Skeletal muscle cell (primary cell): ENCODE data around the gene RHEB.

ENCODE experiments used
- DNase-seq: peaks from one replicate; pipeline ENCODE4 v3.0.0-alpha.2; 2010; ENCODE audit warnings: low read depth
- H3K4me3 ChIP-seq: 2 replicates; pipeline ENCODE4 v1.5.1; 2011; ENCODE audit warnings: low read depth, mild to moderate bottlenecking, control low read depth, low read length, moderate library complexity

The RHEB gene

DNA sequence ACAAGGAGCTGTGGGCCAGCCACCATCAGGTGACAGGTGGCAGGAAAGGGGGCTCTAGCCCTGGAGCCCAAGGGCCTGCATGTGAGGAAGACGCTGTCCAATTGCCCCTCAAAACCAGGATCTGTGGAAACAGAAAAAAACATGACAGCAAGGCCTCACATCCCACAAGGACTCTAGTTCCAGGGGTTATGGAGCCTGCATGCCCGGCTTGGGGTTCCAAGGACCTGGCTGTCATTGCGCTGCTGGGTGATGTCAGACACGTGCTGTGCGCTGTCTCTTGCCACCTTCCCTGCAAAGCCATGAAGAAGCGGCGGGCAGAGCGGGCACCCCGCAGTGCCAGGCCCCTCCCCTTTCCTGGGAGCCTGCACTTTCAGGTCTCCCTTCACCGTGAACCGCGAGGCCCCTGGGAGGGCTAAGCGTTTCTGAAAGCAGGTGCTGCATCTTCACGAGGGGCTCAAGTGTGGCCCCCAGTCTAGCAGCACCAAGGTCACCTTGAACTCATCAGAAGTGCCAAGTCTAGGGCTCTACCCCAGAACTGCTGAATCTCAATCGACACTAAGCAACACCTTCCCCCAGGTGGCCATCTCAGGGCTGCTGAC, 64.7 kb downstream of the RHEB start:
- no peak for DNase-seq
- H3K4me3 ChIP-seq = no peak overlapping the region

DNA sequence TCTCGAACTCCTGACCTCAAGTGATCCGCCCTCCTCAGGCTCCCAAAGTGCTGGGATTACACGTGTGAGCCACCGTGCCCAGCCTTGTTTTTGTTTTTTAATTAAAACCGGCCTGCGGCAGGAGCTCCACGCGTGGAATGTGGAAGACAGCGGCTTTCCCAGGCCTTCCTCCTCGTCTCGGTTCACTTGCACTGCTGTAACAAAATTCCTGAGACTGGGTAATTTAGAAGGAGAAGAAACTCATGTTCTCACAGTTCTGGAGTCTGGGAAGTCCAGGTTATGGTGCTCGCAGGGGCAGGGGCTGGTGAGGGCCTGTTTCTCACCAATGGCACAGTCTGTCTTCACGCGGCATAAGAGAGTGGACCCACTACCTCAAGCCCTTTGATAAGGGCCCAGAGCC, 65.4 kb downstream of the RHEB start:
- H3K4me3 ChIP-seq = no peak overlapping the region
- no peak for DNase-seq

DNA sequence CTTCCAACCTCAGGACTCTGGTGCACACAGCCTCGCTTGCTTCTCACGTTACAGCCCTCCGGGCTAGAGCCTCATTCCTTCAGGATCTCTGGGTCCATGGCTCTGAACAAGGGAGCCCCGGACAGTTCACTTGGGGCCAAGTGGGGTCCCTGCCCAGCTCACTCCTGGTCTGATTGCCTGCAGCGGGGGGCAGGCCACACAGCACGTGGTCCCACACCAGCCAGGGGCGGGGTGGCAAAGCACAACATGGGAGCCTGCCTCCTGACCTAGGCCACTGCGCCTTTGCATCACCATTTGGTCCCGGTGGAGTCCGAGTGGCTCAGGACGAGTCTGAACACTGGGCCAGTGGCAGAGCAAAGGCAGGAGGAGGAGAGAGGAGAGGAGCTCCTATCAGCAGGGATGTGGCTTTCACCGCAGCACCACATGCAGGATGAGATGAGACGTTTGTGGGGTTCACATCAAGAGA, 66.3 kb downstream of the RHEB start:
- no peak overlapping the region for H3K4me3 ChIP-seq
- no peak for DNase-seq

DNA sequence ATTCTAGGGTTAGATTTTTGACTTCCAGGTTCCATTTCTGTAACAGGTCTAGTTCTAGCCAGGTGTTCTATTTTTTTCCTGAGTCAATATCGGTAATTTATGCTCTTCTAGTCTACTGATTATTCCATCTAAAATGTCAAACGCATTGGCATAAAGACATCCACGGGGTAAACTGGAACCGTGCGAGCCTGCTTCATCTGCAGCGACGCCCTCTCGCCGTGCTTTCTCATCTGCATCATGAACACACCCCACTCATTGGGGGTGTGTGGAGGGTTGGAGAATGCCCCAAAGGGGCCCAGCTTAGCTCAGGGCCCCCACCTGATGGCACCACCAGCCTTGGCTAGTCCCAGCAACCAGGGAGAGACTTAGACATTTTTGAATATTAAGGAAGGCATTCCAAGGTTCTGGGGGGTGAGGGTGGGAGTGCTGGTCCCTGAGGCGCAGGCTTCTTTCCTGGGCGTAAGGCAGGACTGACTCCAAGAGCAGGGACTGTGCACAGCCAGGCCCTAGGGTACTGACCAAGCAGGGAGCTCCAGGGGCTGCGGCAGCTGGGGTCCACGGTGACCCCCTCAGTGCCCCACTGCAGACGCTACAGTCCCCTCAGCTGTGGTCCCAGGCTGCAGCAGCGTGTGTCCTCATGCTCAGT, 66.9 kb downstream of the RHEB start:
- DNase-seq = no peak
- H3K4me3 ChIP-seq = no peak overlapping the region

DNA sequence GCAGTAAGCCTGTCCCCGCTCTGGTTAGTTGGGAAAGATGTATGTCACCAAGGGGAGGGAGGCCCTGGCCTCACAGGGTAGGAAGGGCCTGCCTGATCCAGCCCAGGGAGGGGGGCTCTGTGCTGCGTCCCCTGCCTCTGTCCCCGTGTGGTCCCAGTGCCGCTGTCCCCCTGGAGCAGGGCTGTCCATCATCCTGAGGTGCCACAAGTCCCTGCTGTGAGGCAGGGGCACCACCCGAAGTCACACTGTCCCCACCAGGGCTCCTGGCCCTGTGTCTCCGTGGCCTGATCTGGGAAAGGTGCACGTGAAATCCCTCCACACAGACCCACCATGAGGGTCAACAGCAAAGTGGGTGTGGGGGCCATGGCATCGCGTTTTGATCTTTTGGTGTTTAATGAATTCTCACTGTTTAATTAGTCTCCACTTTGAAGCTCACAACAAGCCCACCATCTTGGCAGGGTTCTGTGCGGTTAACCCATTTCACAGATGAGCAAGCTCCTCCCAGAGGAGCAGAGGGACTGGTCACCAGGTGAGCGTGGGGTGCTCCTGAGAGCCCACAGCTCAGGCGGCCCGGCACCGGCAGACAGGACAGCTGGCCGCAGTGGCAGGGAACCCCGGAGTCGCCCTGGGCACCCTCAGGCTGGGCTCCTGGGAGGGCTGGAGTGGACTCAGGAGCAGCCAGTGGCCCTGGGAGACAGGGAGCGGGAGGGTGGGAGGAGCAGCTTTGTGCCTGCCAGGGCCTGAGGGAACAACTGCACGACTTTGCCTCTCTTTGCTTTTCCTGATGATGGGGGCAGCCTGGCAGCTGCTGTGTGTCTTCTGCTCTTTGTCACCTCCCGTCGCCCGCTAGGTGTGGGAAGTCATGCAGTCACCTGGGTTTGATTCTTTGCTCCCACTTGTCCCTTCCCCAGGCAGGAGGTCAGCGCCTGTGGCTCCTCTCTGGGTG, 67.8 kb downstream of the RHEB start:
- DNase-seq = no peak
- no peak overlapping the region for H3K4me3 ChIP-seq

DNA sequence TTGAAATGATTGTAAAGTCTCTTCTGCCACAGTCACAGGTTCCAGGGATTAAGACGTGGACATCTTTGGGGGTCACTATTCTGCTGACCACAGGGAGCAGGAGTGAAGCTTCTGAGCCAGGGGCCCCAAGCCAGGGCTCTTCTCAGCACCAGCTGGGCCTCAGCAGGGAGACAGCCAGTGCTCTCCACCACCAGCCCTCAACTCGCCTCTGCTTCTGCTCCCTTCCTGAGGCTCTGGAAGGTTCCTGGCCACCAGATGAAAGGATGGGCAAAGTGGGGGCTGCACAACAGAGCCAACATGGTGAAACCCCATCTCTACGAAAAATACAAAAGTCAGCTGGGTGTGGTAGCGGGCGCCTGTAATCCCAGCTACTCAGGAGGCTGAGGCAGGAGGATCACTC, 68.5 kb downstream of the RHEB start:
- no peak for DNase-seq
- no peak overlapping the region for H3K4me3 ChIP-seq

DNA sequence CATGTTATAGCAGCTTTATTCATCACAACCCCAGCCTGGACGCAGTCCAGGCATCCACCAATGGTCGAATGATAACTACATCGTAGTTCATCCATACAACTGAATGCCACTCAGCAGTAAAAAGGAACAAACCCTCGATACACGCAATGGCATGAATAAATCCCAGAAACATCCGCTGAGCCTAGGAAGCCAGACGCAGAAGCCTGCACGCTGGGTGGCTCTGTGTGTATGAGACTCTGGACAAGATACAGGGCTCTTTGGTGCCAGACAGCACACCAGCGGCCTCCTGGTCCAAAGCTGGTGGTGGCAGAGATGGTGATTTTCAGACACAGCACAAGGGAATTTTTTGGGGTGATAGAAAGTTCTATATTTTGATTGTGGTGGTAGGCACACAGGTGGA, 69.7 kb downstream of the RHEB start:
- no peak for DNase-seq
- H3K4me3 ChIP-seq = no peak overlapping the region

DNA sequence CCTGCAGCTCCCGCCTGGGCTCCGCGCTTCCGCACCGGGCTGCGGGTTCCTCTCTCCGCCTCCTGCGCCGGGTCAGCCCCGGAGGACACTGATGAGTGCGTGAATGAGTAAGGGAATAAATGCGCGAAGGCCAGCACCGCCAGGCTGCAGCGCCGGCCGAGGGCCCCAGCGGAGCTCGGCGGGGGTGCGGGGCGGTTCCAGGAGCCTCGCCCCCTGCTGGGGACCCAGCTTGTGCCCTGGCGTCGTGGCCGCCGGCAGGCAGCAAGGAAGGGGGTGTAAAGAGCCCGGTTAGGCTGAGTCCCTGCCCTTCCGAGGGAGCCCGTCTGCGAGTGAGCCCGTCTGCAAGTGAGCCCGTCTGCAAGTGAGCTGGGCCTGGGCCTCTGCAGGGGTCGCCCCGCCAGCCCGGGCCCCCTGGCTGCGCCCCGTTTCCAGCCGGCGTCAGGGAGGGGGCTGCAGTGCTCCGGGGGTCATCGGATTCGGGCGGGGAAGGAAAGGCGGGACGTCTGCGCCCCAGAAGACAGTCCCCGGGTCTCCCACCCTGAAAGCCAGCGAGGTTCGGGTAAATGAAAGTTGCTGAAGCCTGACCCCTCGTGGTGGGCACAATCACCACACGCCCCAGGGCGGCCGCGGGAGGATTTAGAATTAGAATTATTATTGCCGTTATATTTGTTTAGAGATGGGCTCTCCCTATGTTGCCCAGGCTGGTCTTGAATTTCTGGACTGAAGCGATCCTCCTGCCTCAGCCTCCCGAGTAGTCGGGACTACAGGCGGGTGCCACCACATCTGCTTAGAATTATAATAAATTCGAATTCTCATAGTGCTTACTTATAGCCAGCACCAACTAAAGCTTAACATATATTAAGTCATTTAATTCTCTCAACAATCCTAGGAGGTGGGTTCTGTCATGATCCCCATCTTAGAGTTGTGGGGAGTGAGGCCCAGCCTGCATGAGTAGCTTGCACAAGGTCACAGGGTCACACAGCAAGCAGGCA, 71.1 kb downstream of the RHEB start:
- no peak for DNase-seq
- H3K4me3 ChIP-seq = peak overlapping the region; percentile 48

DNA sequence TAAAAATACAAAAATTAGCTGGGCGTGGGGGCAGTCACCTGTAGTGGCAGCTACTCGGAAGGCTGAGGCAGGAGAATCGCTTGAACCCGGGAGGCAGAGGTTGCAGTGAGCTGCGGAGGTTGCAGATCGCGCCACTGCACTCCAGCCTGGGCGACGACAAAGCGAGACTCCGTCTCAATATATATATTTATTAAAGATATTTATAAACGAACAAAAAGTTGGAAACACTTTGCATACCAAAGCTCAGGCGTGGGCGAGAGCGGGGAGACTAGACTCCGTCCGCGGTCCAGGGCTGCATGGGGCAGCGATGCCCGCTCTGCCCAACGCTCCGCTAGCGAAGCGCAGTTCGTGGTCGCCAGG, 71.8 kb downstream of the RHEB start:
- peak overlapping the region; percentile 48 for H3K4me3 ChIP-seq
- no peak for DNase-seq

DNA sequence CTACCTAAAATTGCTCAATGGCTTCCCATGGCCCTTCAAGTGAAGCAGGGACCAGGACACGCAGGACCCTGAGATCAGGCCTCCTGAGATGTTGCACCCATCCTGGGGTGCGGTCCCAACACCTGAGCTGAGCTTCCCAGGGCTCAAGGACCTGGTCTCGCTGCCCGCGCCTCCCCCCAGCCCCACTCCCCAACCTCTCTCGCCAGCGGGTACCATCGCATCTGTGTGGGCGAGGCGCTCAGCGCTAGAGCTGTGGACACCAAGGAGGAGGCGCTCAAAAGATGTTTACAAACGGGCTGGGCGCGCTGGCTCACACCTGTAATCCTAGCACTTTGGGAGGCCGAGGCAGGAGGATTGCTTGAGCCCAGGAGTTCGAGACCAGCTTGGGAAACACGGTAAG, 72.4 kb downstream of the RHEB start:
- no peak for DNase-seq

DNA sequence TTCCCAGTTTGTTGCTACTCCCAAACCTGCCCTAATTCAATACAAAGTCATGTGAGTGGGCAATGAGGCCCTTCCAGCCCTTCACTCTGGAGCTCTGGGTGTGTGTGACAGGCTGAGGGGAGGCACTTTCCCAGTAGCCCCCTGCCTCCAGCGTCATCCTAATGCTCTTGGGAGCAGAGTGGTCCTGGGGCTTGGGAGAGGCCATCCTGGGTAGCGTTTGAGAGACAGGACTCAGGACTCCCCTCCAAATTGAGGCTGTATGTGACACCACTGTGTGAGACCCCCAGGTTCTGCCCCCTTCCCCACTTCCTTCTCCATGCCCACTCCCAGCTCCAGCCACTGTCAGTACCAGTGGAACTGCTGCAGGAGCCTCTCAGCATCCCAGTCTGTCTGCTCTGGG, 73.3 kb downstream of the RHEB start:
- no peak for DNase-seq
- no peak overlapping the region for H3K4me3 ChIP-seq

More for the DNA sequence above, 72.4 kb downstream of the RHEB start:
- no peak overlapping the region for H3K4me3 ChIP-seq

DNA sequence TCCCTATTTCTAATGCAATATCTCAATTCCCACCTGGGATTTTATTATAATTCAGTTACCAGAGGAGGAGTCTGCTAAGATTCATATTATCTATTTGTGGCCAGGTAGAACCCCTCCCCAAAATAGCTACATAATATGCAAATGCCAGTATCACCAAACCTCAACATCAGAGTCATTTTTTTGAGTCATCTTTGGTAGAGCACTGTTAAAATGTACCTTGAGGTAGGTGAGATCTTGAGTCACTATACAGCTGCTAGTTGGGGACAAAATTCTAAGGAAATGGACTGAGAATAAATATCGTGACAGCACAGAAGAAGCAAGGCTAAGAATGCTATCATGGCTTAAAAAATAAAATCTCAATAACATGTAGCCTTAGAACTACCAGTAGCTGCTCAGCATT, 75.1 kb downstream of the RHEB start:
- DNase-seq = no peak
- H3K4me3 ChIP-seq = no peak overlapping the region

DNA sequence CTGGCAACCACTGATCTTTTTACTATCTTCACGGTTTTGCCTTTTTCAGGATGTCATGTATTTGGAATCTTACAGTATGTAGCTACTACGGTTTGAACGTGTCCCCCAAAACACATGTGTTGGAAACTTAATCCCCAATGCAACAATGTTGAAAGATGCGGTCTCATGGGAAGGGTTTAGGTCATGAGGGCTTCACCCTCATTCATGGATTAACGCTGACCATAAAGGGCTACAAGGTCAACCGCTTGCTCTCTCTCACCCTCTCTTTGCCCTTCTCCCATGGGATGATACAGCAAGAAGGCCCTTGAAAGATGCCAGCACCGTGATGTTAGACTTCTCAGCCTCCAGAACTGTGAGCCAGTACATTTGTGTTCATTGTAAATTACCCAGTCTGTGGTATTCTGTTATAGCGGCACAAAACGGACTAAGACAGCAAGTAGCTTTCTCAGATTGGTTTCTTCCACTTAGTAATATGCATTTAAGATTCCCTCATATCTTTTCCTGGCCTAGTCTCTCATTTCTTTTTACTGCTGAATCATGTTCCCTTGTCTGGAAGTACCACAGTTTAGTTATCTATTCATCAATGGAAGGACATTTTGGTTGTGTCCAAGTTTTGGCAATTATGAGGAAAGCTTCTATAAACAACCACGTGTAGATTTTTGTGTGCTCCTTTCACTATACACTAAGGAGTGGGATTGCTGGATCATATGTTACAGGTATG, 76.8 kb downstream of the RHEB start:
- no peak for DNase-seq
- H3K4me3 ChIP-seq = no peak overlapping the region

DNA sequence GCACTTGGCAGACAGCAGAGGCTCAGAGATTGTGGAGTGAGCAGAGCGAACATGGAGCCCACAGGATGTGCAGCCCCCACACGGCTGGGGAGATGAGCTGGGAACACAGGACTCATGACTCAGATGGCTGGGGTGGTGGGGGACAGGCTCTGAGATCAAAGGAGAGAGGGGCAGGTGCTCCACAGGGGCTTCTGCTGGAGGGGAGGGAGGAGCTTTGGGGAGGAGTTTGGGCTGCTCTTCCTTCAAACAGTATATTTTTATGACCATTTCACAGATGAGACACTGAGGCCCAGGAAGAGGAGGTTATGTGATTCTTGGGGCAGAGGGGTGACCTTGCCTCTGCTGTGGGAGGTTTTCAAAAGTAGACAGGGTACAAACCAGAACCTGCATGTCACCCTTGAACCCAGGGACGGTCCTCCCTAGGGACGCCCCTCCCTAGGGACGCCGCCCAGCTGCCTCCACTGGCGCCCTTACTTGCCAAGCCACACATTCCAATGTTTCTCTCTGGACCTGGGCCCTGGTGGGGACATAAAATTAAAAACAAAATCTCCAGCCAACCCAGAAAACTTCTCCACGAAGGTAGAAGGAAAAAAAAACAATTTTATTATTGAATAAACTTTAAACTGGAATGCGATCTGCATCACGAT, 78.8 kb downstream of the RHEB start:
- DNase-seq = no peak
- H3K4me3 ChIP-seq = no peak overlapping the region

DNA sequence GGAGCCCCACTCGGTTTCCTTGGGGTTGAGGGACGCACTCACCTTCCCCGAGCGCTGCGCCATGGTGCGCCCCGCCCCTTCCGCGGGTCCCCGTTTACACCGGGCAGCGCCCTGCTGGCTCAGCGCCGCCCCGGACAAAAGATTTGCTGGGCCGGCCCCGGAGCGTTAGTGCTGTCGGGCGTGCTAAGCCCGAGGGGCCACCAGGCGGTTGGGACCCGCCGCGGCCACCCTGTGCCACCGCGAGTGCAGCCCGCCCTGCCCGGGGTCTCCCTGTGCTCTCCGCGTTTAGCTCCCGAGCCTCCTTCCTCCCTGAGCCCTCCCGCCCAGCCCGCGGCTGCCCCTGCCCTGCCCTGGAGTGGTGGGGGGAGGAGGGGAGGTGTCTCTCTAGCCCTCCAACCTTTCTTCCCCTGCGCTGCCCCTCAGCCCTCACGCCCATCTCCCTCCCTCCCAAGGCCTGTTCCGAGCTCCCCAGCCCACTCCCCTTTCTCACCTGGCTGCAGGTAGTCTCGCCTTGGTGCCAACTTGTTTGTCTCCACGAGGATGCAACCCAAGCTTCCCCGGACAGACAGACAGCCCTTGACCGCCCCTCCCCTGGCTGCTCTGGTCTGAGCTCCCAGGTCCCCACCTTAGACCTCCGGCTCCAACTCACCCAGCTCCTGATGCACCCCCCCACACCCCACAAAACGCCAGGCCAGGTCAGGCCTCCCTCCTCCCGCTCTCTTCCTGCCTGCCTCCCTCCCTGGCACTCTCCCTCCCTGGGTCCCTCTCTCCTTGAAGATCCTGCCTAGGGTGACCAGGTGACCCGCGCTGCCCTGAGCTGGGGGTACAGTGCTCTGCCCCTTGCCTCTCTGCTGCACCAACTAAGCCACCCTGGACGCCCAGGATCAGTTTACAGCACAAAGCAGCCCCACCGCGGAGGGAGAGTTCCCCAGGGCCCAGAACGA, 79.6 kb downstream of the RHEB start, which contains the start of gene CRYGN:
Gene CRYGN (minus strand): TSS at position 287 of the 944 bp plus-strand sequence. CDS start 224 bp downstream, at position 63.
- no peak for DNase-seq
- H3K4me3 ChIP-seq = peak within 1 kb of the TSS; percentile 29

DNA sequence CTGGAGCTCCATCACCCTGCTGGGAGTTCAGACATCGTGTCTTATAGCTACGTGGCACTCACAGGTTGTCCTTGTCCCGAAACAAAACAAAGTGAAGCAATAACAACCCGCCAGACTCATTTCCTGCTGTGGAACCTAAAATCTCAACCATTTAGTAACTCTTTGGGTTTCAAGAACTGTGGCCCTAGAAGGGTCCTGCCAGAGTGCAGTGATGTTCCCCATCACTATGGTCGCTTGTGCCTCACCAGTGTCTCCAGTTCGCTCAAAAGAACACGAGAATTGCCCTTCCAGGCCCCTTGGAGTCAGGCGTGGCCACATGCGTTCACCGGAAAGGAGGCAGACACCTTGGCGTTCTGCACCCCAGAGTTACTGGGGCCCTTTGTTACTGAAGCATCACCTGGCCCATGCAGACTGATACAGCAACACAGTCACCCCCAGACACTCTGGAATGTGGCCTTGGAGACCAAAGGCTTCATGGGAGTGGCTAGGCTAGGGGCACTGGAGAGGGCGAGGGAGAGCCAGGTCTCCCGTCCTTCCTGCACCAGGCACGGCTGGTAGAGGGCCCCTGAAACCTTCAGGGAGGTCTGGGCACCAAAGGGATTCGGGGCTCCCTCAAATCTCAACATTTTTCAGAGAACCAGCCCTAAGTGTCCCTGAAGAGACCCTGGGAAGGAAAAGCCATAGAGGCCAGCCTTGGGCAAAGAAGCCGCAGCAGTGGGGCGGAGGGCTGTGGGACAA, 80.7 kb downstream of the RHEB start:
- DNase-seq = no peak
- H3K4me3 ChIP-seq = no peak overlapping the region
